Choroid plexus epithelial cell (primary cell): ENCODE results near the gene SLC30A3.

ENCODE experiments used
- DNase-seq: peaks from one replicate; pipeline ENCODE4 v3.0.0-alpha.2; 2010; ENCODE audit warnings: low read depth
- H3K4me3 ChIP-seq: 2 replicates; pipeline ENCODE4 v1.5.1; 2011; ENCODE audit warnings: low read depth, mild to moderate bottlenecking, control low read depth, low read length, moderate library complexity
- TF ChIP-seq, protein P1 (sequence below): conservative IDR thresholded peaks from 2 replicates; pipeline ENCODE4 v1.5.1; 2011; ENCODE audit warnings: low read depth, mild to moderate bottlenecking, control low read depth, inconsistent platforms, low read length, moderate library complexity

The SLC30A3 gene

DNA sequence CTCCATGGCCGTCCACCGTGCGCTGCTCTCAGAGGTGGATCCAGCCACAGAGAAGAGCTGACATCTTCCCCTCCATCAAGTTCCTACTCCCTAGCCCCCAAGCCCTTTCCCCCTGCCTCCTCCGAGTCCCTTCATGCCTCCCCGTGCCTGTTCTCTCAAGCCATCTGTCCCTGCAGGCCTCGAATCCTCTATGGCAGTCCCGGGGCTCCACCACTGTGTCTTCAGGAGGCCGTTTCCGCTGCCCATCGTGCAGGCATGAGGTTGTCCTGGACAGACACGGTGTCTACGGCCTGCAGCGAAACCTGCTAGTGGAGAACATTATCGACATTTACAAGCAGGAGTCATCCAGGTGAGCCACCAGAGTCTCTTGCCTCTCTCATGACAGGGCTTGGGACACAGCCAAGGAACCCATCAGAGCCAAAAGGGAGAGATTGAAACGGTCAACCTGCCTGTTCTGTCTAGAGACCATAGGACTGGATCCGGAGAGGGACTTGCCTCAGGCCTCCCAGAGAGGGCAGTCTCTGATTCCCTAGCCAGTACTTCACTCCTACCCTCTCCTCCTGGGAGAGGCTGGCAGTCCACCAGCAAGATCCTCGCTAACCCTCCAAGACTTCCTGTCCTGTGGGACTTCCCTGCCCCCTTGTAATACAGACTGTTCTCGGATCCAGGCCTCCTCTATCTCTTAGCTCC is 35.7 kb upstream of the SLC30A3 start:
- TF ChIP-seq, protein P1, sequence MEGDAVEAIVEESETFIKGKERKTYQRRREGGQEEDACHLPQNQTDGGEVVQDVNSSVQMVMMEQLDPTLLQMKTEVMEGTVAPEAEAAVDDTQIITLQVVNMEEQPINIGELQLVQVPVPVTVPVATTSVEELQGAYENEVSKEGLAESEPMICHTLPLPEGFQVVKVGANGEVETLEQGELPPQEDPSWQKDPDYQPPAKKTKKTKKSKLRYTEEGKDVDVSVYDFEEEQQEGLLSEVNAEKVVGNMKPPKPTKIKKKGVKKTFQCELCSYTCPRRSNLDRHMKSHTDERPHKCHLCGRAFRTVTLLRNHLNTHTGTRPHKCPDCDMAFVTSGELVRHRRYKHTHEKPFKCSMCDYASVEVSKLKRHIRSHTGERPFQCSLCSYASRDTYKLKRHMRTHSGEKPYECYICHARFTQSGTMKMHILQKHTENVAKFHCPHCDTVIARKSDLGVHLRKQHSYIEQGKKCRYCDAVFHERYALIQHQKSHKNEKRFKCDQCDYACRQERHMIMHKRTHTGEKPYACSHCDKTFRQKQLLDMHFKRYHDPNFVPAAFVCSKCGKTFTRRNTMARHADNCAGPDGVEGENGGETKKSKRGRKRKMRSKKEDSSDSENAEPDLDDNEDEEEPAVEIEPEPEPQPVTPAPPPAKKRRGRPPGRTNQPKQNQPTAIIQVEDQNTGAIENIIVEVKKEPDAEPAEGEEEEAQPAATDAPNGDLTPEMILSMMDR: no peak
- H3K4me3 ChIP-seq: no peak overlapping the region

DNA sequence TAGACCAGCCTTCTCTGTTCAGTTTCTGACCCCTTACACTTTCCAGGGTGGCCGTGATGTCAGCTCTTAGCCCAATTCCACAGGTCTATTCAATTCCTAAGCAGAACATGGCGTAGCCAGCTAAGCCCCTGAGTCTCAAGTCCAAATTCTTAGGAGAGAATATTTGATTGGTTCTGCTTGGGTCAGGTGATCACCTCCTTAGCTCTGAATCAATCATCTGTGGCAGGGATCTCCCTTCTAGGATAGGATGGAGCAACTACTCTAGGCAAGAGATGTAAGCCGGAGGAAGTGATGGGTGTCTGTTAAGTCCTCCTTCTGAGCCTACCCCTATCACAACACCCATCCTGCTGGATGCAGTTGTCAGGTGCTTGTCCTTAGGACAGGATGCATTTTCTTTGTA is 34.3 kb upstream of the SLC30A3 start:
- TF ChIP-seq, protein P1: no peak
- H3K4me3 ChIP-seq: no peak overlapping the region
- no peak for DNase-seq

More for the DNA sequence above, 35.7 kb upstream of the SLC30A3 start:
- DNase-seq: no peak

DNA sequence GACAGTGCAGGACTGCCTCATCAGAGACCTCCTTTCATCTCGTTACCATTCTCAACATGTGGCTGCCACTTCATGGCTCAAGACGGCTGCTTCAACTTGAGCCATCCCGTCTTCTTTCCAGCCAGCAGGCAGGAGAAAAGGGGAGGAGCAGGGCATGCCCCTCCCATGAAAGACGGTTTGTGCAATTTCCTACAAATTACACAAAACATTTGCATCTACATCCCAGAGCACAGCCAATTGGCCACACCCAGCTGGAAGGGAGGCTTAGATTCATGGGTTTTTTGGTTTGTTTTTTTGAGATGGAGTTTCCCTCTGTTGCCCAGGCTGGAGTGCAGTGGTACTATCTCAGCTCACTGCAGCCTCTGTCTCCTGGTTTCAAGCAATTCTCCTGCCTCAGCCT is 33.6 kb upstream of the SLC30A3 start:
- TF ChIP-seq, protein P1: no peak
- no peak overlapping the region for H3K4me3 ChIP-seq
- no peak for DNase-seq

DNA sequence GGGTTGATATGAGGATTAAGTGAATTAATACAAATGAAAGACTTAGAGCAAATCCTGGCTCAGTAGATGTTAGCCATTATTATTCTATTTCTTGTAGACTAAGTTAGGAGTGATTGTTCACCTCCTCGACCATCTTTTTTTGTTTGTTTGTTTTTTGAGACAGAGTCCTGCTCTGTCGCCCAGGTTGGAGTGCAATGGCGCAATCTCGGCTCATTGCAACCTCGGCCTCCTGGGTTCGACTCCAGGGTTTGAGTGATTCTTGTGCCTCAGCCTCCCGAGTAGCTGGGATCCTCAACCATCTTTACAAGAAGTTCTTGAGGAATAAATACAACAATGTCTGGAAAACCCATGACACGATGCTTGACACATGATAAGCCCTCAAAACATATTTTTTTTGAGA is 32.1 kb upstream of the SLC30A3 start:
- DNase-seq: no peak
- no peak overlapping the region for H3K4me3 ChIP-seq
- TF ChIP-seq, protein P1: no peak

DNA sequence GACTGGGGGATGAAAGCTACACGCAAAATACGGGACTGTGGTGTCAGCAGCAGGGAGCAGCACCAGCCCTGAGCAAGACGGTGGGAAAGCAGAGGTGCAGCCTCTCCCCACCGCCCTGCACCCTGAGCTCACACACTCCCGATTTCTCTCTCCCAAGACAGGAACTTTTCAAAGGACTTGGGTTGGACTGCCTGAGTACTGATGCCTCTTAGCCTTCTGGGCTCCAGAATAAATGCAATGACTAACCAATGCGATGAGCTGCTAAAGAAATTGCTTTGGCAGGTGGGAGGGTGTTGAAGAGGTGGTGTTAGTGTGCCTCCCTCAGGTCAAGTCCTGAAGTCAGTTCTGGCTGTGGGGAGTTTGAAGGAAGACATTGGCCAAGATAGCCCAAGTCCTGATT is 29.0 kb upstream of the SLC30A3 start:
- TF ChIP-seq, protein P1: no peak
- no peak overlapping the region for H3K4me3 ChIP-seq
- DNase-seq: no peak

DNA sequence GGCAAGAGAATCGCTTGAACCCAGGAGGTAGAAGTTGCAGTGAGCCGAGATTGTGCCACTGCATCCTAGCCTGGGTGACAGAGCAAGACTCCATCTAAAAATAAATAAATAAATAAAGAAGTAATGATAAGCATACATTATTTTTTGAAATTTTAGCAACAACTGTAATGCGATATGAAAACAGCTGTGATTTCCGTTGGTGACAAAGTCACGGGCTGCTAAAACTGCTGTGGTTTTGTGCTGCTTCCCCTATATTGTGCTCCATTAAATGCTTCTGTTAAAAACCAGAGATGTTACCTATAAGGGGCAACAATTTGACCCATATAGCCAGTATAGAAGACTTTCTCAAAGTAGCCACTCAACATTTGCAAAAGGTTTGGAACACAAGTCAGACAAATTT is 27.7 kb upstream of the SLC30A3 start:
- no peak for DNase-seq
- H3K4me3 ChIP-seq: no peak overlapping the region
- TF ChIP-seq, protein P1: no peak

DNA sequence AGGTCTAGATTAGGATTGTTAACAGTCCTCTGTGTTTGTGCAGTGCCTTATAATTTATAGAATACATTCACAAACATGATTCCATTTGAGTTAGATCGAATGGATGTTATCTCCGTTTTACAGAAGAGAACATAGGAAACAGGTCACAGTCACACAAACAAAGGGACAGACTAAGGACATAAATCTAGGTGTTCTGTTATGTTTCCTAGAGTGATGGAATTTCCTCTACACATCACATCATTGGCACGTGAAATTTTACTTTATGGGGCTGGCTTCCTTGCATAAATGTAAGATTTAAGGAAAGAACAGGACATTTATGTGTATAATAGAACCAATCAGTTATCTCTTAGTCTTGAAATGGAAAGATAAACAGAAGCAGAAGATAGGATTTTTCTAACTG is 25.8 kb upstream of the SLC30A3 start:
- DNase-seq: no peak
- TF ChIP-seq, protein P1: no peak
- H3K4me3 ChIP-seq: no peak overlapping the region
